ENCODE results near the gene SPATA46.

SPATA46 gene

DNA sequence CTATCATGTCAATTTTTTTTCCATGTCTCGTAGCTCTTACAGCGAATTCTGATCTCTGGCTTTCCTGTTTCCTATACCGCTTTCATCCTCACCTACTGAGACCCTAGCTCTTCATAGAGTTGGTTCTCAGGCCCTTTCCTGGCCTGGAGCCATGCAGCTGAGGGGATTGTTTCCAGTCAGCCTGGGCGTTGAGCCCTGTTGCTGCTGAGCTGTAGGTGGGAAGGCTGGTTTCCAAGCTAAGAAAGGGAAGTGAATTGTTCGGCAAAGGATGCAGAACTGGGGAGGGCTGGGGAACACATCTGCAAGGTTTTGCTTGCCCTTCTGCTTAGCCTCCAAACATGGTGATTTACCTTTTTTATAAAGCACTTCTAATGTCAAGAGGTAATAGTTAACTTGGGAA is 41.5 kb downstream of the SPATA46 start:
- no peak overlapping the region for H3K9ac ChIP-seq (ENCODE audit: low read length)
- no peaks in the 10 kb centered on the region for H3K79me1 ChIP-seq (ENCODE audit: low read length)
- no CpG with 5 or more reads among the region's 5 CpGs for WGBS (ENCODE audit: extremely low coverage, insufficient coverage, low lambda C conversion rate)
- no peaks in the 10 kb centered on the region for H3K4me1 ChIP-seq (ENCODE audit: control insufficient read depth, low read depth, low read length)
- no peak overlapping the region for H2BK15ac ChIP-seq (replicated peaks; ENCODE audit: low read depth)
- no peak overlapping the region for H4K5ac ChIP-seq (ENCODE audit: low read length)
- no peak overlapping the region for H3K27ac ChIP-seq (ENCODE audit: low read depth, low read length)
- no peak for DNase-seq
- H3K79me2 ChIP-seq (ENCODE audit: control insufficient read depth, insufficient read depth, low read length), result no peaks in the 10 kb centered on the region
- H2BK5ac ChIP-seq (ENCODE audit: low read length), result no peak overlapping the region
- H3K4me2 ChIP-seq (ENCODE audit: low read length), result no peak overlapping the region
- H3K23ac ChIP-seq (ENCODE audit: low read length), result no peak overlapping the region
- no peak overlapping the region for H3K18ac ChIP-seq (ENCODE audit: low read length)
- H3K36me3 ChIP-seq (ENCODE audit: control insufficient read depth, insufficient read depth, low read length), result no peaks in the 10 kb centered on the region
- H4K8ac ChIP-seq (ENCODE audit: low read depth, low read length), result no peak overlapping the region
- no peak overlapping the region for H2BK120ac ChIP-seq (ENCODE audit: low read depth, low read length)
- H2AK5ac ChIP-seq (ENCODE audit: low read length), result no peak overlapping the region
- H3K4me3 ChIP-seq (ENCODE audit: low read length), result no peak overlapping the region
- H3K4ac ChIP-seq (ENCODE audit: low read depth, low read length), result no peak overlapping the region
- H3K27me3 ChIP-seq (ENCODE audit: insufficient read depth, low read length, poor library complexity), result no peaks in the 10 kb centered on the region
- H3K56ac ChIP-seq (ENCODE audit: low read length), result no peak overlapping the region

DNA sequence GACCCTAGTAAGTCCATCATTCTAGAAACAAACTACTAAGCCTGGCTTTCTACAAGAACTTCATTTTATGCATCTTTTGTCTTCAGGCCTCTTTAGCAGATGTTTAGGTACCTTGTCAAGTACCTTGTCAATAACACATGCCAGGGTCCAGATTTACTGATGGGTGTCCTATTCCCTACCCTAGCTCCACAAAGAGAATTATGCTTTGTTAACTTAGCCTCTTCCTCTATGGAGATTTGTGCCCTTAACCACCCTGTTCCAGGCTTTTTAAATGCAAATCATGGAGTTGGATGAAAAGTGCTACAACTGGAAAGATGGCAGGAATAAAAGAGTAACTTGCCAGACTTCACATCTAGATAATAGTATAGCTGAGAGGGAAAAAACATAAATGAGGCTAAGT is 42.7 kb downstream of the SPATA46 start:
- Histone ChIP-seq H3K9ac (ENCODE audit: low read length) (no peak overlapping the region), H3K79me2 (ENCODE audit: control insufficient read depth, insufficient read depth, low read length) (no peaks in the 10 kb centered on the region), H3K4me1 (ENCODE audit: control insufficient read depth, low read depth, low read length) (no peaks in the 10 kb centered on the region), H3K23ac (ENCODE audit: low read length) (no peak overlapping the region), H4K5ac (ENCODE audit: low read length) (no peak overlapping the region), H3K27me3 (ENCODE audit: insufficient read depth, low read length, poor library complexity) (no peaks in the 10 kb centered on the region), H3K4me3 (ENCODE audit: low read length) (no peak overlapping the region), H3K4ac (ENCODE audit: low read depth, low read length) (no peak overlapping the region), H3K56ac (ENCODE audit: low read length) (no peak overlapping the region), H3K79me1 (ENCODE audit: low read length) (no peaks in the 10 kb centered on the region), H2BK120ac (ENCODE audit: low read depth, low read length) (no peak overlapping the region), H3K18ac (ENCODE audit: low read length) (no peak overlapping the region), H2BK5ac (ENCODE audit: low read length) (no peak overlapping the region), H3K36me3 (ENCODE audit: control insufficient read depth, insufficient read depth, low read length) (no peaks in the 10 kb centered on the region), H4K8ac (ENCODE audit: low read depth, low read length) (no peak overlapping the region), H2BK15ac (replicated peaks; ENCODE audit: low read depth) (no peak overlapping the region), H3K4me2 (ENCODE audit: low read length) (no peak overlapping the region), H3K27ac (ENCODE audit: low read depth, low read length) (no peak overlapping the region), H2AK5ac (ENCODE audit: low read length) (no peak overlapping the region)
- DNase-seq, result no peak

DNA sequence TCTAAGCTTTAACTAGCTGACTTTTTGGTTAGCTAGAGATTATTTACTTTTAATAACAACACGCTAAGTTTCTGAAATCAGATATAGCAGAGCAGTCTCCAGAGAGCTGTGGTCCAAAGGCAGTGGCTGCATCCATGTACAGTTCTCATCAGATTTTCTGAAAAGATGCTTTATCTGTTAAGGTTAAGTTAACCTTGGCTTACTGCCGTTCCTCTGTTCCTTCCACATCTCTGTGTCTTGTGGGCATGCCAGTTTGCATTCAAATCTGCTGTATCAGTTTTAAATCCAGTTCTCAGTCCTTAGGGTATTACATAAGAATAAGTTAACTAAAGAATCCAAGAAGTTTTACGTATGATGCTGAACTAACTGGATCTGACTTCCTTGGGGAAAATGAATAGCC is 46.8 kb downstream of the SPATA46 start:
- Histone ChIP-seq H3K27me3 (ENCODE audit: insufficient read depth, low read length, poor library complexity) (no peaks in the 10 kb centered on the region), H2AK5ac (ENCODE audit: low read length) (no peak overlapping the region), H3K4me2 (ENCODE audit: low read length) (no peak overlapping the region), H3K36me3 (ENCODE audit: control insufficient read depth, insufficient read depth, low read length) (no peaks in the 10 kb centered on the region), H3K79me2 (ENCODE audit: control insufficient read depth, insufficient read depth, low read length) (no peaks in the 10 kb centered on the region), H3K18ac (ENCODE audit: low read length) (no peak overlapping the region), H2BK5ac (ENCODE audit: low read length) (no peak overlapping the region), H2BK120ac (ENCODE audit: low read depth, low read length) (no peak overlapping the region), H3K27ac (ENCODE audit: low read depth, low read length) (no peak overlapping the region), H3K4me3 (ENCODE audit: low read length) (no peak overlapping the region), H4K5ac (ENCODE audit: low read length) (no peak overlapping the region), H4K8ac (ENCODE audit: low read depth, low read length) (no peak overlapping the region), H3K4ac (ENCODE audit: low read depth, low read length) (no peak overlapping the region), H3K9ac (ENCODE audit: low read length) (no peak overlapping the region), H3K23ac (ENCODE audit: low read length) (no peak overlapping the region), H2BK15ac (replicated peaks; ENCODE audit: low read depth) (no peak overlapping the region), H3K79me1 (ENCODE audit: low read length) (no peaks in the 10 kb centered on the region), H3K4me1 (ENCODE audit: control insufficient read depth, low read depth, low read length) (no peaks in the 10 kb centered on the region), H3K56ac (ENCODE audit: low read length) (no peak overlapping the region)
- no peak for DNase-seq
- no CpG with 5 or more reads among the region's 3 CpGs for WGBS (ENCODE audit: extremely low coverage, insufficient coverage, low lambda C conversion rate)

DNA sequence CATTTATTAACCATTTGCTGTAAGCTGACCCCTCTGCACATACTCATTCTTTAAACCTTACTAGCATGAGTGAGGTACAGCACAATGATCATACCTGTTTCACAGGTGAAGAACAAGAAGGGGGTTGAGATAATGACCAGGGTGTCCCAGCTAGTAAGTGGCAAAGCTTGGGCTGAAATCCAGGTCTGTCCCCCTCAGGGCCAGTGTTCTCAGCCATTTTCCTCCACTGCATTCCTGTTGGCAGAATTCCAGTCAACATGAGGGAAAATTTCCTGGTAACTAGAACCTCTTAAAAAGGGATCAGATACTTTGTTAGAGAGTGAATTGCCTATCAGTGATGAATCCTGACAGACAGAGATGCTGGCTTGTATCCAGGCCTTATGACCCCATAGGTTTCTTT is 48.1 kb downstream of the SPATA46 start:
- H2BK15ac ChIP-seq (replicated peaks; ENCODE audit: low read depth), result no peak overlapping the region
- no peak for DNase-seq
- no peak overlapping the region for H2AK5ac ChIP-seq (ENCODE audit: low read length)
- no peak overlapping the region for H3K23ac ChIP-seq (ENCODE audit: low read length)
- H3K4me3 ChIP-seq (ENCODE audit: low read length), result no peak overlapping the region
- H3K4me2 ChIP-seq (ENCODE audit: low read length), result no peak overlapping the region
- H3K4me1 ChIP-seq (ENCODE audit: control insufficient read depth, low read depth, low read length), result no peaks in the 10 kb centered on the region
- no peak overlapping the region for H3K27ac ChIP-seq (ENCODE audit: low read depth, low read length)
- H3K27me3 ChIP-seq (ENCODE audit: insufficient read depth, low read length, poor library complexity), result no peaks in the 10 kb centered on the region
- no peaks in the 10 kb centered on the region for H3K36me3 ChIP-seq (ENCODE audit: control insufficient read depth, insufficient read depth, low read length)
- no peak overlapping the region for H3K56ac ChIP-seq (ENCODE audit: low read length)
- no peak overlapping the region for H4K5ac ChIP-seq (ENCODE audit: low read length)
- H3K4ac ChIP-seq (ENCODE audit: low read depth, low read length), result no peak overlapping the region
- H2BK120ac ChIP-seq (ENCODE audit: low read depth, low read length), result no peak overlapping the region
- H3K79me2 ChIP-seq (ENCODE audit: control insufficient read depth, insufficient read depth, low read length), result no peaks in the 10 kb centered on the region
- no peak overlapping the region for H3K18ac ChIP-seq (ENCODE audit: low read length)
- H3K79me1 ChIP-seq (ENCODE audit: low read length), result no peaks in the 10 kb centered on the region
- no peak overlapping the region for H3K9ac ChIP-seq (ENCODE audit: low read length)
- no peak overlapping the region for H2BK5ac ChIP-seq (ENCODE audit: low read length)
- H4K8ac ChIP-seq (ENCODE audit: low read depth, low read length), result no peak overlapping the region

DNA sequence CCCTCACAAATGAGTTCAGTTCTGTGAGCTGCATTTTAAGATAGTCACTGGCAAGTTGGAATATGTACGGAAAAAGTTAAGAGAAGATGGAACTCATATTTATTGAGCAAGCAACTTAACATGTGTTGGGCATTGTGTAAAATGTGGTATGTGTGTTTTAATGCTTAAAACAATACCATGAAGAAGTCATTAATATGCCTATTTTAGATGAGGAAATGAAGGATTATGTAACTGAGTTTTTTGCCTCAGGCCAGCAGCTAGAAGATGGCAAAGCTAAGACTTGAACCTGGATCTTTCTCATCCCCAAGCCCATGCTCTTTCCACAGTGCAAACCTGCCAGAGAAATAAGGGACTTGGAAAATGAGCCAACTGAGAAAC is 48.9 kb downstream of the SPATA46 start:
- H3K23ac ChIP-seq (ENCODE audit: low read length), result no peak overlapping the region
- H3K79me2 ChIP-seq (ENCODE audit: control insufficient read depth, insufficient read depth, low read length), result no peaks in the 10 kb centered on the region
- no peaks in the 10 kb centered on the region for H3K36me3 ChIP-seq (ENCODE audit: control insufficient read depth, insufficient read depth, low read length)
- no peak overlapping the region for H3K4ac ChIP-seq (ENCODE audit: low read depth, low read length)
- H3K27ac ChIP-seq (ENCODE audit: low read depth, low read length), result no peak overlapping the region
- no peaks in the 10 kb centered on the region for H3K27me3 ChIP-seq (ENCODE audit: insufficient read depth, low read length, poor library complexity)
- no peak overlapping the region for H2BK120ac ChIP-seq (ENCODE audit: low read depth, low read length)
- H4K8ac ChIP-seq (ENCODE audit: low read depth, low read length), result no peak overlapping the region
- no peak for DNase-seq
- H2AK5ac ChIP-seq (ENCODE audit: low read length), result no peak overlapping the region
- H2BK5ac ChIP-seq (ENCODE audit: low read length), result no peak overlapping the region
- H3K56ac ChIP-seq (ENCODE audit: low read length), result no peak overlapping the region
- no peak overlapping the region for H3K4me2 ChIP-seq (ENCODE audit: low read length)
- no peak overlapping the region for H2BK15ac ChIP-seq (replicated peaks; ENCODE audit: low read depth)
- no peak overlapping the region for H3K4me3 ChIP-seq (ENCODE audit: low read length)
- H3K79me1 ChIP-seq (ENCODE audit: low read length), result no peaks in the 10 kb centered on the region
- WGBS (ENCODE audit: extremely low coverage, insufficient coverage, low lambda C conversion rate), result no CpG with 5 or more reads among the region's 1 CpG
- H3K9ac ChIP-seq (ENCODE audit: low read length), result no peak overlapping the region
- no peak overlapping the region for H3K18ac ChIP-seq (ENCODE audit: low read length)
- H3K4me1 ChIP-seq (ENCODE audit: control insufficient read depth, low read depth, low read length), result no peaks in the 10 kb centered on the region
- H4K5ac ChIP-seq (ENCODE audit: low read length), result no peak overlapping the region

DNA sequence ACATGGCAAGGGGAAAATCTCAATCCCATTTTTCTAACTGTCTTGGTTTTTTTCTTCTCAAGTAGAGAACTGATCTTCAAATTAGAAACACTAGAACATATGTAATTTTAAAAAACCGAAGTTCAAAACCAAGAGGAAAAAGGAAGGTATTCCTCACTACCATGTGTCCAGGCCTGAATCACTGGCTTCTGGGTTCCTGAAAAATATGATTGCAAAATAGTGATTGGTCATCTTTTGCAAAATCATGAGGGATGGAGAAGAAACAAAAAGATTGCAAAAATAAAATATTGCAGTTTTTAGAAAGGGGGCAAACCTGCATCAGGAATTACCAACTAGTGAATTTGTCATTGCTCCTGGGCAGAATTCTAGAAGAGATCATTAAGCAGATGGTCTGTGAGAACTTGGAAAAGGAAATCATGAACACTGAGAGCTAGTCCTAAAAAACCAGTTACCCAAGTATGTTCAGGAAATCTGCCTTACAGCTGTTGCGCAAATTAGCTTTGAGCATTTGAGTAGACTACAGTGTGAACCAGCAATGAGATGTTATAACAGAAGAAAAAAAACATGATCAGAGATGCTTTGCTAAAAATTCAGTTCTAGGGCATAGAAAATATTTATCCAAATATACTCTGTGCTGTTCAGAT is 49.4 kb downstream of the SPATA46 start:
- WGBS (ENCODE audit: extremely low coverage, insufficient coverage, low lambda C conversion rate), result no CpG with 5 or more reads among the region's 2 CpGs
- H3K27me3 ChIP-seq (ENCODE audit: insufficient read depth, low read length, poor library complexity), result no peaks in the 10 kb centered on the region
- no peak overlapping the region for H3K4me3 ChIP-seq (ENCODE audit: low read length)
- no peak overlapping the region for H2BK5ac ChIP-seq (ENCODE audit: low read length)
- no peak overlapping the region for H3K4me2 ChIP-seq (ENCODE audit: low read length)
- no peak overlapping the region for H2AK5ac ChIP-seq (ENCODE audit: low read length)
- no peak for DNase-seq
- H3K9ac ChIP-seq (ENCODE audit: low read length), result no peak overlapping the region
- H3K56ac ChIP-seq (ENCODE audit: low read length), result no peak overlapping the region
- no peak overlapping the region for H4K8ac ChIP-seq (ENCODE audit: low read depth, low read length)
- no peaks in the 10 kb centered on the region for H3K36me3 ChIP-seq (ENCODE audit: control insufficient read depth, insufficient read depth, low read length)
- H2BK15ac ChIP-seq (replicated peaks; ENCODE audit: low read depth), result no peak overlapping the region
- H3K27ac ChIP-seq (ENCODE audit: low read depth, low read length), result no peak overlapping the region
- no peak overlapping the region for H2BK120ac ChIP-seq (ENCODE audit: low read depth, low read length)
- H3K4ac ChIP-seq (ENCODE audit: low read depth, low read length), result no peak overlapping the region
- H3K23ac ChIP-seq (ENCODE audit: low read length), result no peak overlapping the region
- no peak overlapping the region for H3K18ac ChIP-seq (ENCODE audit: low read length)
- no peaks in the 10 kb centered on the region for H3K79me1 ChIP-seq (ENCODE audit: low read length)
- H4K5ac ChIP-seq (ENCODE audit: low read length), result no peak overlapping the region
- H3K4me1 ChIP-seq (ENCODE audit: control insufficient read depth, low read depth, low read length), result no peaks in the 10 kb centered on the region
- no peaks in the 10 kb centered on the region for H3K79me2 ChIP-seq (ENCODE audit: control insufficient read depth, insufficient read depth, low read length)

Data from mesendoderm (in vitro differentiated cells).